HG02938 (cell line): ENCODE data around the gene DPP3.

Source experiments
- ATAC-seq: cut with Tn5 transposase; IDR thresholded peaks from one replicate; pipeline ENCODE4 v1.9.1; 2021; ENCODE audit warnings: mild to moderate bottlenecking, moderate library complexity; ENCODE audit not compliant: unreplicated experiment

DPP3 gene

GRCh38 chr11:66550887-66551286 lies 70.7 kb downstream of the DPP3 start:
- ATAC-seq, result no peak

GRCh38 chr11:66554602-66555001 lies 74.4 kb downstream of the DPP3 start:
- no peak for ATAC-seq

GRCh38 chr11:66555416-66555815 lies 75.2 kb downstream of the DPP3 start:
- ATAC-seq, result no peak

- no peak for ATAC-seq
These were observed 75.9 kb downstream of the DPP3 start for GRCh38 chr11:66556086-66556485.

GRCh38 chr11:66557733-66558326 lies 77.6 kb downstream of the DPP3 start:
- no peak for ATAC-seq
